ENCODE measurements around the gene ELAVL3. TPM values are rescaled to one million over a fixed set of nuclear protein-coding genes. Genes with fewer than 3 reads are reported as not detected.
"Not testable (repeated sequence)": the region's sequence is repeated elsewhere in the genome, so short reads cannot be mapped to it uniquely, and the experiment has no call there.

ELAVL3 gene
- total RNA-seq, 4 donors from 2014 or later: not detected

GRCh38 chr19:11479090-11479897 is 1.6 kb downstream of the ELAVL3 start:
- H3K36me3 ChIP-seq: peaks cover 0 to 13% (median 6%) of the 10 kb centered on the region in 3 donors
- H3K27me3 ChIP-seq: peaks cover 0 to 53% of the 10 kb centered on the region in 2 donors
- peak overlapping the region in 1 of 4 donors; percentile 22 for H3K4me3 ChIP-seq
- H3K9me3 ChIP-seq: peaks cover 0 to 5% (median 0%) of the 10 kb centered on the region in 4 donors
- peaks cover 0 to 47% (median 22%) of the 10 kb centered on the region in 4 donors for H3K4me1 ChIP-seq
- no peak overlapping the region for H3K27ac ChIP-seq
- WGBS, 2 donors: 22 to 34% methylated on average over 28 to 42 of the region's 62 CpGs
- no peak for DNase-seq (ENCODE audit: low spot score in 2 of 2)
- TF ChIP-seq, protein P1, sequence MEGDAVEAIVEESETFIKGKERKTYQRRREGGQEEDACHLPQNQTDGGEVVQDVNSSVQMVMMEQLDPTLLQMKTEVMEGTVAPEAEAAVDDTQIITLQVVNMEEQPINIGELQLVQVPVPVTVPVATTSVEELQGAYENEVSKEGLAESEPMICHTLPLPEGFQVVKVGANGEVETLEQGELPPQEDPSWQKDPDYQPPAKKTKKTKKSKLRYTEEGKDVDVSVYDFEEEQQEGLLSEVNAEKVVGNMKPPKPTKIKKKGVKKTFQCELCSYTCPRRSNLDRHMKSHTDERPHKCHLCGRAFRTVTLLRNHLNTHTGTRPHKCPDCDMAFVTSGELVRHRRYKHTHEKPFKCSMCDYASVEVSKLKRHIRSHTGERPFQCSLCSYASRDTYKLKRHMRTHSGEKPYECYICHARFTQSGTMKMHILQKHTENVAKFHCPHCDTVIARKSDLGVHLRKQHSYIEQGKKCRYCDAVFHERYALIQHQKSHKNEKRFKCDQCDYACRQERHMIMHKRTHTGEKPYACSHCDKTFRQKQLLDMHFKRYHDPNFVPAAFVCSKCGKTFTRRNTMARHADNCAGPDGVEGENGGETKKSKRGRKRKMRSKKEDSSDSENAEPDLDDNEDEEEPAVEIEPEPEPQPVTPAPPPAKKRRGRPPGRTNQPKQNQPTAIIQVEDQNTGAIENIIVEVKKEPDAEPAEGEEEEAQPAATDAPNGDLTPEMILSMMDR (IDR thresholded peaks at IDR 0.05): no peak
- TF ChIP-seq EP300 (IDR thresholded peaks at IDR 0.05) (no peak), POLR2A (IDR thresholded peaks at IDR 0.05) (no peak)

- WGBS, 2 donors: 56 to 63% methylated on average over 19 of the region's 19 CpGs
- no peak for TF ChIP-seq POLR2A (IDR thresholded peaks at IDR 0.05)
- no peak for TF ChIP-seq EP300 (IDR thresholded peaks at IDR 0.05)
- TF ChIP-seq, protein P1 (IDR thresholded peaks at IDR 0.05): no peak
- Histone ChIP-seq H3K36me3 (peaks cover 0 to 4% (median under 1%) of the 10 kb centered on the region in 3 donors), H3K4me3 (no peak overlapping the region), H3K9me3 (peaks cover 0 to 5% (median 0%) of the 10 kb centered on the region in 4 donors), H3K27me3 (peaks cover 0 to 44% of the 10 kb centered on the region in 2 donors), H3K27ac (no peak overlapping the region), H3K4me1 (peaks cover 0 to 47% (median 22%) of the 10 kb centered on the region in 4 donors)
- DNase-seq (ENCODE audit: low spot score in 2 of 2): no peak
These were observed 2.4 kb downstream of the ELAVL3 start for GRCh38 chr19:11478167-11479089.

DNA sequence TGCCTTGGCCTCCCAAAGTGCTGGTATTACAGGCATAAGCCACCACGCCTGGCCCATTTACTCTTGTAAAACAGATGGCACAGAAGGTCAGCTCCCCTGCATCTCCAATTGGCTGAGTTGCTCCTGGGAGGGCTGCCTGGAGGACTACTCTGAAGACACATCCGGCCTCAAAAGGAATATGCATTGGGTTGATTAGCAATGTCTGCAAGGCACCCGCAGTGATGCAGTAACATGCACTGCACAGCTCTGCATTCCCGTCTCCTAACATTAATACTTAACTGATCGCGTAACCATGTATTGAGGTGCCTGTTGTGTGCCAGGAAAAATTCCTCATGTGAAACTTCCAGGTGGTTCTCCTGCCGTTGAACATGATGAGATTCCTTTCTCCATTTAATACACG is 5.0 kb downstream of the ELAVL3 start:
- Histone ChIP-seq H3K36me3 (no peaks in the 10 kb centered on the region), H3K9me3 (peaks cover 0 to 5% (median 0%) of the 10 kb centered on the region in 4 donors), H3K27ac (no peak overlapping the region), H3K4me3 (no peak overlapping the region), H3K27me3 (peaks cover 0 to 27% of the 10 kb centered on the region in 2 donors), H3K4me1 (peaks cover 0 to 22% (median 9%) of the 10 kb centered on the region in 4 donors)
- 73 to 77% methylated on average over 7 to 8 of the region's 8 CpGs for WGBS, 2 donors
- TF ChIP-seq POLR2A (IDR thresholded peaks at IDR 0.05) (no peak), EP300 (IDR thresholded peaks at IDR 0.05) (no peak)
- TF ChIP-seq, protein P1 (IDR thresholded peaks at IDR 0.05): no peak
- no peak for DNase-seq (ENCODE audit: low spot score in 2 of 2)

DNA sequence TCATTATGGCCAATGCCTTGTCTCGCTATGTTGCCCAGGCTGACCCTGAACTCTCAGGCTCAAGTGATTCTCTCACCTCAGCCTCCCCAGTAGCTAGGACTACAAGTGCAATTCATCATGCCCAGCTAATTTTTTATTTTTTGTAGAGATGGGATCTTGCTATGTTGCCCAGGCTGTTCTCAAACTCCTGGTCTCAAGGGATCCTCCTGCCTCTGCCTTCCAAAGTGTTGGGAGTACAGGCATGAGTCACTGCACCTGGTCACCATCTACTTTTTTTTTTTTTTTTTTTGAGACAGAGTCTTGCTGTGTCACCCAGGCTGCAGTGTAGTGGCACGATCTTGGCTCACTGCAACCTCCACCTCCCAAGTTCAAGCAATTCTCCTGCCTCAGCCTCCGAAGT is 5.5 kb downstream of the ELAVL3 start:
- peaks cover 0 to 17% (median 7%) of the 10 kb centered on the region in 4 donors for H3K4me1 ChIP-seq
- not testable (repeated sequence) for H3K9me3 ChIP-seq; DNase-seq (ENCODE audit: low spot score in 2 of 2); H3K36me3 ChIP-seq; H3K4me3 ChIP-seq; H3K27ac ChIP-seq
- peaks cover 0 to 22% of the 10 kb centered on the region in 2 donors for H3K27me3 ChIP-seq
- 84 to 92% methylated on average over 3 of the region's 3 CpGs for WGBS, 2 donors

GRCh38 chr19:11473725-11474124 is 7.1 kb downstream of the ELAVL3 start:
- Histone ChIP-seq H3K4me3 (no peak overlapping the region), H3K27me3 (peaks cover 0 to 9% of the 10 kb centered on the region in 2 donors), H3K36me3 (no peaks in the 10 kb centered on the region), H3K27ac (no peak overlapping the region), H3K9me3 (no peaks in the 10 kb centered on the region), H3K4me1 (peaks cover 0 to under 1% (median 0%) of the 10 kb centered on the region in 4 donors)
- TF ChIP-seq, protein P1 (IDR thresholded peaks at IDR 0.05): no peak
- TF ChIP-seq EP300 (IDR thresholded peaks at IDR 0.05): no peak
- no peak for TF ChIP-seq POLR2A (IDR thresholded peaks at IDR 0.05)
- WGBS, 2 donors: 54 to 82% methylated on average over 4 of the region's 4 CpGs
- no peak for DNase-seq (ENCODE audit: low spot score in 2 of 2)

- WGBS, 2 donors: 61 to 65% methylated on average over 8 of the region's 8 CpGs
- not testable (repeated sequence) for H3K9me3 ChIP-seq; H3K36me3 ChIP-seq; DNase-seq (ENCODE audit: low spot score in 2 of 2); H3K4me1 ChIP-seq; H3K4me3 ChIP-seq; H3K27ac ChIP-seq
- peaks cover 0 to 20% of the 10 kb centered on the region in 2 donors for H3K27me3 ChIP-seq
These were observed 12.5 kb downstream of the ELAVL3 start for GRCh38 chr19:11468266-11468845.

All from tibial nerve (tissue), 4 donors.